ENCODE measurements around the gene DNAH2.
"Not testable (repeated sequence)": the region's sequence is repeated elsewhere in the genome, so short reads cannot be mapped to it uniquely, and the experiment has no call there.

Gene DNAH2

GRCh38 chr17:7809791-7810343, 92.3 kb downstream of the DNAH2 start:
- H2BK120ac ChIP-seq (ENCODE audit: low read depth, low read length); H4K5ac ChIP-seq (ENCODE audit: low read length); H3K27me3 ChIP-seq (ENCODE audit: insufficient read depth, low read length, poor library complexity); H3K4me3 ChIP-seq (ENCODE audit: low read length); H3K18ac ChIP-seq (ENCODE audit: low read length); H2BK5ac ChIP-seq (ENCODE audit: low read length); H3K56ac ChIP-seq (ENCODE audit: low read length); H3K36me3 ChIP-seq (ENCODE audit: control insufficient read depth, insufficient read depth, low read length); H3K4me1 ChIP-seq (ENCODE audit: control insufficient read depth, low read depth, low read length); H2BK15ac ChIP-seq (replicated peaks; ENCODE audit: low read depth); H3K23ac ChIP-seq (ENCODE audit: low read length); H3K79me1 ChIP-seq (ENCODE audit: low read length); DNase-seq; H2AK5ac ChIP-seq (ENCODE audit: low read length); H3K9ac ChIP-seq (ENCODE audit: low read length); H3K4ac ChIP-seq (ENCODE audit: low read depth, low read length); H3K79me2 ChIP-seq (ENCODE audit: control insufficient read depth, insufficient read depth, low read length); H3K27ac ChIP-seq (ENCODE audit: low read depth, low read length); H3K4me2 ChIP-seq (ENCODE audit: low read length); H4K8ac ChIP-seq (ENCODE audit: low read depth, low read length): not testable (repeated sequence)
- WGBS (ENCODE audit: extremely low coverage, insufficient coverage, low lambda C conversion rate): no CpG with 5 or more reads among the region's 9 CpGs

GRCh38 chr17:7811251-7811650, 93.7 kb downstream of the DNAH2 start:
- H4K8ac ChIP-seq (ENCODE audit: low read depth, low read length): no peak overlapping the region
- H3K23ac ChIP-seq (ENCODE audit: low read length): no peak overlapping the region
- no peak overlapping the region for H2BK5ac ChIP-seq (ENCODE audit: low read length)
- WGBS (ENCODE audit: extremely low coverage, insufficient coverage, low lambda C conversion rate): no CpG with 5 or more reads among the region's 3 CpGs
- H3K36me3 ChIP-seq (ENCODE audit: control insufficient read depth, insufficient read depth, low read length): no peaks in the 10 kb centered on the region
- H3K18ac ChIP-seq (ENCODE audit: low read length): no peak overlapping the region
- H3K79me2 ChIP-seq (ENCODE audit: control insufficient read depth, insufficient read depth, low read length): no peaks in the 10 kb centered on the region
- no peak overlapping the region for H3K4me3 ChIP-seq (ENCODE audit: low read length)
- H3K4me2 ChIP-seq (ENCODE audit: low read length): no peak overlapping the region
- no peak overlapping the region for H3K9ac ChIP-seq (ENCODE audit: low read length)
- H3K4ac ChIP-seq (ENCODE audit: low read depth, low read length): no peak overlapping the region
- no peak overlapping the region for H3K27ac ChIP-seq (ENCODE audit: low read depth, low read length)
- no peak for DNase-seq
- H2BK120ac ChIP-seq (ENCODE audit: low read depth, low read length): no peak overlapping the region
- no peaks in the 10 kb centered on the region for H3K79me1 ChIP-seq (ENCODE audit: low read length)
- no peaks in the 10 kb centered on the region for H3K27me3 ChIP-seq (ENCODE audit: insufficient read depth, low read length, poor library complexity)
- H4K5ac ChIP-seq (ENCODE audit: low read length): no peak overlapping the region
- no peaks in the 10 kb centered on the region for H3K4me1 ChIP-seq (ENCODE audit: control insufficient read depth, low read depth, low read length)
- no peak overlapping the region for H3K56ac ChIP-seq (ENCODE audit: low read length)
- no peak overlapping the region for H2BK15ac ChIP-seq (replicated peaks; ENCODE audit: low read depth)
- no peak overlapping the region for H2AK5ac ChIP-seq (ENCODE audit: low read length)

- Histone ChIP-seq H3K79me2 (ENCODE audit: control insufficient read depth, insufficient read depth, low read length) (no peaks in the 10 kb centered on the region), H4K5ac (ENCODE audit: low read length) (no peak overlapping the region), H3K56ac (ENCODE audit: low read length) (no peak overlapping the region), H3K27ac (ENCODE audit: low read depth, low read length) (no peak overlapping the region), H2AK5ac (ENCODE audit: low read length) (no peak overlapping the region), H3K4me2 (ENCODE audit: low read length) (no peak overlapping the region), H3K27me3 (ENCODE audit: insufficient read depth, low read length, poor library complexity) (no peaks in the 10 kb centered on the region), H2BK5ac (ENCODE audit: low read length) (no peak overlapping the region), H2BK120ac (ENCODE audit: low read depth, low read length) (no peak overlapping the region), H3K4me1 (ENCODE audit: control insufficient read depth, low read depth, low read length) (no peaks in the 10 kb centered on the region), H3K4ac (ENCODE audit: low read depth, low read length) (no peak overlapping the region), H2BK15ac (replicated peaks; ENCODE audit: low read depth) (no peak overlapping the region), H3K9ac (ENCODE audit: low read length) (no peak overlapping the region), H3K36me3 (ENCODE audit: control insufficient read depth, insufficient read depth, low read length) (no peaks in the 10 kb centered on the region), H3K23ac (ENCODE audit: low read length) (no peak overlapping the region), H3K79me1 (ENCODE audit: low read length) (no peaks in the 10 kb centered on the region), H3K18ac (ENCODE audit: low read length) (no peak overlapping the region), H4K8ac (ENCODE audit: low read depth, low read length) (no peak overlapping the region), H3K4me3 (ENCODE audit: low read length) (no peak overlapping the region)
- WGBS (ENCODE audit: extremely low coverage, insufficient coverage, low lambda C conversion rate): no CpG with 5 or more reads among the region's 5 CpGs
- no peak for DNase-seq
Observed at GRCh38 chr17:7814969-7815368, 97.4 kb downstream of the DNAH2 start.

- Histone ChIP-seq H2BK5ac (ENCODE audit: low read length) (no peak overlapping the region), H4K5ac (ENCODE audit: low read length) (no peak overlapping the region), H3K4ac (ENCODE audit: low read depth, low read length) (no peak overlapping the region), H2BK15ac (replicated peaks; ENCODE audit: low read depth) (no peak overlapping the region), H3K36me3 (ENCODE audit: control insufficient read depth, insufficient read depth, low read length) (no peaks in the 10 kb centered on the region), H3K79me1 (ENCODE audit: low read length) (no peaks in the 10 kb centered on the region), H3K4me2 (ENCODE audit: low read length) (no peak overlapping the region), H2AK5ac (ENCODE audit: low read length) (no peak overlapping the region), H2BK120ac (ENCODE audit: low read depth, low read length) (no peak overlapping the region), H3K27ac (ENCODE audit: low read depth, low read length) (no peak overlapping the region), H3K9ac (ENCODE audit: low read length) (no peak overlapping the region), H3K4me3 (ENCODE audit: low read length) (no peak overlapping the region), H3K27me3 (ENCODE audit: insufficient read depth, low read length, poor library complexity) (no peaks in the 10 kb centered on the region), H3K23ac (ENCODE audit: low read length) (no peak overlapping the region), H4K8ac (ENCODE audit: low read depth, low read length) (no peak overlapping the region), H3K79me2 (ENCODE audit: control insufficient read depth, insufficient read depth, low read length) (no peaks in the 10 kb centered on the region), H3K18ac (ENCODE audit: low read length) (no peak overlapping the region), H3K56ac (ENCODE audit: low read length) (no peak overlapping the region), H3K4me1 (ENCODE audit: control insufficient read depth, low read depth, low read length) (no peaks in the 10 kb centered on the region)
- DNase-seq: peak; percentile 62
- no CpG with 5 or more reads among the region's 10 CpGs for WGBS (ENCODE audit: extremely low coverage, insufficient coverage, low lambda C conversion rate)
Observed at GRCh38 chr17:7816926-7817642, 99.5 kb downstream of the DNAH2 start.

- no peak overlapping the region for H3K4me3 ChIP-seq (ENCODE audit: low read length)
- H3K79me2 ChIP-seq (ENCODE audit: control insufficient read depth, insufficient read depth, low read length): no peaks in the 10 kb centered on the region
- no peaks in the 10 kb centered on the region for H3K27me3 ChIP-seq (ENCODE audit: insufficient read depth, low read length, poor library complexity)
- no peak overlapping the region for H2BK5ac ChIP-seq (ENCODE audit: low read length)
- H3K27ac ChIP-seq (ENCODE audit: low read depth, low read length): no peak overlapping the region
- no peak overlapping the region for H4K5ac ChIP-seq (ENCODE audit: low read length)
- no peaks in the 10 kb centered on the region for H3K36me3 ChIP-seq (ENCODE audit: control insufficient read depth, insufficient read depth, low read length)
- H3K4me2 ChIP-seq (ENCODE audit: low read length): no peak overlapping the region
- H3K79me1 ChIP-seq (ENCODE audit: low read length): no peaks in the 10 kb centered on the region
- H3K4ac ChIP-seq (ENCODE audit: low read depth, low read length): no peak overlapping the region
- WGBS (ENCODE audit: extremely low coverage, insufficient coverage, low lambda C conversion rate): no CpG with 5 or more reads among the region's 9 CpGs
- no peak for DNase-seq
- H4K8ac ChIP-seq (ENCODE audit: low read depth, low read length): no peak overlapping the region
- H3K4me1 ChIP-seq (ENCODE audit: control insufficient read depth, low read depth, low read length): no peaks in the 10 kb centered on the region
- no peak overlapping the region for H2BK15ac ChIP-seq (replicated peaks; ENCODE audit: low read depth)
- no peak overlapping the region for H3K18ac ChIP-seq (ENCODE audit: low read length)
- no peak overlapping the region for H3K23ac ChIP-seq (ENCODE audit: low read length)
- H3K56ac ChIP-seq (ENCODE audit: low read length): no peak overlapping the region
- H2BK120ac ChIP-seq (ENCODE audit: low read depth, low read length): no peak overlapping the region
- H3K9ac ChIP-seq (ENCODE audit: low read length): no peak overlapping the region
- H2AK5ac ChIP-seq (ENCODE audit: low read length): no peak overlapping the region
Observed at GRCh38 chr17:7817643-7817964, 100.1 kb downstream of the DNAH2 start.

GRCh38 chr17:7818026-7818425, 100.5 kb downstream of the DNAH2 start:
- no peak overlapping the region for H4K5ac ChIP-seq (ENCODE audit: low read length)
- WGBS (ENCODE audit: extremely low coverage, insufficient coverage, low lambda C conversion rate): no CpG with 5 or more reads among the region's 10 CpGs
- no peaks in the 10 kb centered on the region for H3K27me3 ChIP-seq (ENCODE audit: insufficient read depth, low read length, poor library complexity)
- no peak for DNase-seq
- no peak overlapping the region for H3K4me3 ChIP-seq (ENCODE audit: low read length)
- no peak overlapping the region for H4K8ac ChIP-seq (ENCODE audit: low read depth, low read length)
- H2BK5ac ChIP-seq (ENCODE audit: low read length): no peak overlapping the region
- H3K4me2 ChIP-seq (ENCODE audit: low read length): no peak overlapping the region
- H2AK5ac ChIP-seq (ENCODE audit: low read length): no peak overlapping the region
- no peaks in the 10 kb centered on the region for H3K79me2 ChIP-seq (ENCODE audit: control insufficient read depth, insufficient read depth, low read length)
- H3K4ac ChIP-seq (ENCODE audit: low read depth, low read length): no peak overlapping the region
- H3K27ac ChIP-seq (ENCODE audit: low read depth, low read length): no peak overlapping the region
- H3K36me3 ChIP-seq (ENCODE audit: control insufficient read depth, insufficient read depth, low read length): no peaks in the 10 kb centered on the region
- H3K9ac ChIP-seq (ENCODE audit: low read length): no peak overlapping the region
- no peaks in the 10 kb centered on the region for H3K79me1 ChIP-seq (ENCODE audit: low read length)
- H3K4me1 ChIP-seq (ENCODE audit: control insufficient read depth, low read depth, low read length): no peaks in the 10 kb centered on the region
- no peak overlapping the region for H3K18ac ChIP-seq (ENCODE audit: low read length)
- H3K23ac ChIP-seq (ENCODE audit: low read length): no peak overlapping the region
- H2BK15ac ChIP-seq (replicated peaks; ENCODE audit: low read depth): no peak overlapping the region
- H2BK120ac ChIP-seq (ENCODE audit: low read depth, low read length): no peak overlapping the region
- H3K56ac ChIP-seq (ENCODE audit: low read length): no peak overlapping the region
